LNCAP (cell line): ENCODE data around the gene BICC1.

Source experiments
- TF ChIP-seq, protein P1 (sequence below): fragments of 450-650 bp; IDR thresholded peaks from 2 replicates; pipeline ENCODE4 v1.5.1; 2017; ENCODE audit warnings: mild to moderate bottlenecking

BICC1 gene

DNA sequence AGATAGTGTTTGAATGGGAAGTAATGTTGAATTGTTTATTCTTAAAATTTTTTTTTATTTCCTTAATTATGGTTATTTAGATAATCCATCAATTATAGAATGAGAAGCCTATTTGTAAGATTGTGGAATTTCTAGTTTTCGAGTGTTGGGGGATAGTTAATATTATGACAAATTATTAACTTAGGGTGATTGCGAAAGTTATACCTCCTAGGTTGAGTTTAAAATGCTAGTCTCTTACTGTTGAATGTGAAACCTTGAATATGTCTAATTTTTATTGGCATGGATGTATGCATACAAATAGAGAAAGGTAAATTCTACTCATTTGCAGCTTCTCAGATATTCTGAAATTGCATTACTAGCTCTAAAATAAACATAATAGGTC, 43.2 kb downstream of the BICC1 start:
- TF ChIP-seq, protein P1, sequence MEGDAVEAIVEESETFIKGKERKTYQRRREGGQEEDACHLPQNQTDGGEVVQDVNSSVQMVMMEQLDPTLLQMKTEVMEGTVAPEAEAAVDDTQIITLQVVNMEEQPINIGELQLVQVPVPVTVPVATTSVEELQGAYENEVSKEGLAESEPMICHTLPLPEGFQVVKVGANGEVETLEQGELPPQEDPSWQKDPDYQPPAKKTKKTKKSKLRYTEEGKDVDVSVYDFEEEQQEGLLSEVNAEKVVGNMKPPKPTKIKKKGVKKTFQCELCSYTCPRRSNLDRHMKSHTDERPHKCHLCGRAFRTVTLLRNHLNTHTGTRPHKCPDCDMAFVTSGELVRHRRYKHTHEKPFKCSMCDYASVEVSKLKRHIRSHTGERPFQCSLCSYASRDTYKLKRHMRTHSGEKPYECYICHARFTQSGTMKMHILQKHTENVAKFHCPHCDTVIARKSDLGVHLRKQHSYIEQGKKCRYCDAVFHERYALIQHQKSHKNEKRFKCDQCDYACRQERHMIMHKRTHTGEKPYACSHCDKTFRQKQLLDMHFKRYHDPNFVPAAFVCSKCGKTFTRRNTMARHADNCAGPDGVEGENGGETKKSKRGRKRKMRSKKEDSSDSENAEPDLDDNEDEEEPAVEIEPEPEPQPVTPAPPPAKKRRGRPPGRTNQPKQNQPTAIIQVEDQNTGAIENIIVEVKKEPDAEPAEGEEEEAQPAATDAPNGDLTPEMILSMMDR = no peak

DNA sequence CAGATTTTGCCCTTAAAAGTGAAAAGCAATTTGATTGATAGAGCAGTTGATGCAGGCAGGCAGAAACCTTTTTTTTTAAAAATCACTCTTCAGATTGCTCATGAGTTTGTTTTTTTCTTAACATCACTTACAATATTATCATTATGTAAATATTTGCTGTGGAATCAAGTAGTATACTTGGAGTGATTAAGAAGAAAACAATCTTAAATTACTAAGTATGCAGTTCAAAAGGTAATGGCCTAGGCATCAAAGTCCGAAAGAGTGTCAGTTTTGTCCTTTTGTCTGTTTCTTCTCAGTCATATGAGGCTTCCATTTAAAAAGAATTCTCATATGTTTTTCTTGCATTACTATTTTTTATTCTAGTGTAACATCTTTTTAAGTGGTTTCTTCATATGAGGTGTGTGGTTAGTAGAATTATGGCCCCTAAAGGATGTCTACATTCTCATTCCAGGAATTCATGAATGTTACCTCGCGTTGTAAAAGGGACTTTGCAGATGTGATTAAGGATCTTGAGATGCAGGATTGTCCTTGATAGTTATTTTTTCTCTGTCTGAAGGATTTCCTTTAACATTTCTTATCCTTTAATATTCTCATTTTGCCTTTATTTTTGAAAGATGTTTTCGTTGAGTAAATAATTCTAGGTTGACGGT, 44.0 kb downstream of the BICC1 start:
- TF ChIP-seq, protein P1 = no peak

DNA sequence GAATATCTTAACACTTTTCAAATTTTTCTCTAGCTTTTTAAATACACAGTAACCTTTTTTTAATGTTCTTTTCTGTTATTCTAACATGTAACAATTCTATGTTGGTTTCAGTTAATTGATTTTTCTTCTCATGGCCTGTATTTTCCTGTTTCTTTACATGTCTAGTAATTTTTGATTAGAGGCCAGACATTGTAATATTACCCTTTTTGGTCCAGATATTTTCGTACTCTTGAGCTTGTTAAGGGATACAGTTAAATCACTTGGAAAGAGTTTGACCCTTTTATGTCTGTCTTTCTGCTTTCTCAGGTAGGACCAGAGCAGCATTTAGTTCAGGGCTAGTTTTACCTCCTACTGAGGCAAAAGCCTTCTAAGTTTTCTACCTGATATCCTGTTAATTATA, 45.0 kb downstream of the BICC1 start:
- TF ChIP-seq, protein P1 = no peak

DNA sequence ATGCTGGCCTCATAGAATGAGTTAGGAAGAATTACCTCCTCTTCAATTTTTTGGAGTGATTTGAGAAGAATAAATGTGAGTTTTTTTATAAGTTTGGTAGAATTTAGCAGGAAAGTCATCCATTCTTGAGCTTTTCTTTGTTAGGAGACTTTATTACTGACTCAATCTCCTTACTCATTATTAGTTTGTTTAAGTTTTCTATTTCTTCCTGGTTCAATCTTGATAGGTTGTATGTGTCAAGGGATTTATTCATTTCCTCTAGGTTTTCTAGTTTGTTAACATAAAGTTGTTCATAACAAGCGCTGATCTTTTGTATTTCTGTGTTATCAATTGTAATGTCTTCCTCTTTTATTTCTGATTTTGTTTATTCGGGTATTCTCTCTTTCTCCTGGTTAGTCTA, 47.4 kb downstream of the BICC1 start:
- TF ChIP-seq, protein P1 = no peak

DNA sequence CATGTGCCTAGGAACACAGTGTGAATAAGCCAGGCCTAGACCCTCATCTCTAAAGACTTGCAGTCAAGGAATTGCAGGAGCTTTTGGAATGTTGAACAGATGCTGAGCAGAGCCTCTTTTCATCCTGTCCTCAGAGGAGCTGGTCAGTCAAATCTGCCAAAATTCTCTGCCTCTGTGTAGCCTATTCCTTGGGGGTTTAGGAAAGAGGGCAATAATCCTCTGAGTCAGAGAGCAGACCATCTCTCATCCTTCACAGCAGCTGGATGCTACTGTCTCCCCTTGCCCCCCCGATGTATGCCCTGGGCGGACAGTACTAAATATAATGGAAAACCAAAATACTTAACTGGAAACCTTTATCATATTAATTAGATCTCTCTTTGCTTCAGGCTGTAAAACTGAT, 52.6 kb downstream of the BICC1 start:
- TF ChIP-seq, protein P1 = no peak

DNA sequence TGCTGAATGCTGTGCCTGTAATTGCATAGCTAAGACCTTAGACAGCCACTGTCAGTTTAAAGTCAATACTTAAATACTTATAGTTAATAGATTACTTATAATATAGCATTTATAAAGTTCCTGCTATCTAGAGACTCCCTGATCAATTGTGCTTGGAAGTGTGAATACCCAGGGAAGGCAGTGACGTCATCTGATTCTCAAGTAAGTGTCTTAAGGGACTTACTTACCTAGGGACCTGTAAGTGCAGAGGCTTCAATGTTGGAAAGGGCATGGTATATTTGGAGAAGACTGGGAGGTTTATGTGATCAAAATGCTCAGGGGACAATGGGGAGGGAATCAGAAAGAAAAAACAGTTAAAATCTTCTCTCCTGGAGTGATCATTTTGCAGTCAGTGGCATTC, 55.0 kb downstream of the BICC1 start:
- TF ChIP-seq, protein P1 = no peak

DNA sequence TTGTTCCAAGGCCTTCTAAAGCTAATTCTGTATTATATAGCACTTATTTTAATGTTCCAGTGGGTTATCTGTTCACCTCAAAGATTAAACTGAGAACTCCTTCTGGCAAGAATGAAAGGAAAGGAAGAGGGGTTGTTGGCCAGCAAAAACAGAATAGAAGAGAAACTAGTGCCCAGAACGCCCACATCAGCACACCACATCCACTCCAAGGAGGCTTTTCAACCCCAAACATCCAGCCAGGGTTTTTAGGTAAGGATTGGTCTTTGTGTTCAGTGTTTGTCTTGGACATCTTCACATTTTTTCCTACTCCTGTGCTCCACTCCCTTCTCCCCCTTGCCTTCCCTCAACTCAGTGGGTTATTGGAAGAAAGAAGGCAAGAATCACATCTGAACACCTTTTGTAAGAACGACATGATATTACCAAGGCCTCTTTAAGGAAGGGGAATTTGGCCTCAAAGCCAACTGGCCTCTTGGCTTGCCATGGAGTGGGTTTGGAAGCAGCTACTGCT, 55.8 kb downstream of the BICC1 start:
- TF ChIP-seq, protein P1 = no peak

DNA sequence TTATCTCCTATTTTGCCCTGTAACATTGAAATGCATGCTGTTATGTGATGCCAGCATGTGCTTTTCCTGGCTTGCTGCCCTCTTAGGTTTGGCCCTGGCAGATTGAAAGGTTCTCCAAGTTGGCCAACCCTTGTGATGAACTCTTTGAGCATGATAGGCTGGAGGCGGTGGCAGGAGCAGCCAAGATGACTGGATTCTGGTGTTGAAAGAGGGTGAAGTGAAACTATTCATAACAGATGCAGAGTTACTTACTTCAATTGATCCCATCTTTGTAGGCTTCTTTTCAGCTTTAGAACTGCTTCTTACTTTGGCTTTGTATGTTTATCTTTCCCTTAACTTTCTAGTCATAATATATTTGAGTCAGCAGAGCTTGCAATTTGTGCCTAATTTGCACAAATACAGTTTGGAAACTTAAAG, 57.6 kb downstream of the BICC1 start:
- TF ChIP-seq, protein P1 = no peak
